Panc1 (cell line): ENCODE measurements around the gene PTPA. TPM values are rescaled to one million over a fixed set of nuclear protein-coding genes. Genes with fewer than 3 reads are reported as not detected.

Experiments used
- ATAC-seq: fragments of 200-7000 bp; cut with Tn5 transposase; 2 replicates; pipeline ENCODE4 v1.9.1; 2020; ENCODE audit warnings: mild to moderate bottlenecking, moderate library complexity
- BruUV-seq: library from RNA; stranded (reverse); fragments of 400-500 nt; replicated peaks from 2 replicates; lab custom pipeline; 2021; lab: Mats Ljungman, UMichigan
- CTCF ChIA-PET: fragments of 300-600 bp; sonication (Branson Sonifier 250); formaldehyde crosslinking; loops from one replicate; lab custom pipeline; 2022; ENCODE audit warnings: antibody characterized with exemption; lab: Charles Lee
- POLR2A ChIA-PET: fragments of 300-600 bp; sonication (Branson Sonifier 250); formaldehyde crosslinking; loops from one replicate; lab custom pipeline; 2022; ENCODE audit warnings: antibody characterized with exemption; lab: Charles Lee
- DNase-seq: peaks from one replicate; pipeline ENCODE4 v3.0.0-alpha.2; 2010; ENCODE audit warnings: low read depth, low spot score
- H3K27ac ChIP-seq: 2 replicates; pipeline ENCODE4 v1.5.1; 2011; ENCODE audit warnings: mild to moderate bottlenecking, low read length, inconsistent platforms
- H3K27me3 ChIP-seq: fragments of 200-500 bp; sonication (Bioruptor generic); 2 replicates; pipeline ENCODE4 v1.6.0; 2014; ENCODE audit warnings: low read length, inconsistent platforms; ENCODE audit not compliant: control insufficient read depth, insufficient read depth
- H3K36me3 ChIP-seq: fragments of 200-500 bp; sonication (Bioruptor generic); 2 replicates; pipeline ENCODE4 v1.5.1; 2014; ENCODE audit warnings: inconsistent platforms, mild to moderate bottlenecking, low read length, moderate library complexity; ENCODE audit not compliant: control insufficient read depth, insufficient read depth
- H3K4me1 ChIP-seq: 2 replicates; pipeline ENCODE4 v1.5.1; 2011; ENCODE audit warnings: inconsistent platforms, mild to moderate bottlenecking, low read length, moderate library complexity; ENCODE audit not compliant: control insufficient read depth, insufficient read depth
- H3K4me3 ChIP-seq, 2 experiments: 2 replicates each; pipeline ENCODE4 v1.5.1; 2011 to 2012; ENCODE audit warnings: low read depth in 2 of 2, low read length in 2 of 2, mild to moderate bottlenecking in 2 of 2, inconsistent platforms in 1 of 2, moderate library complexity in 1 of 2
- H3K9me3 ChIP-seq: fragments of 200-500 bp; sonication (Bioruptor generic); 2 replicates; pipeline ENCODE4 v1.5.1; 2014; ENCODE audit warnings: low read depth, mild to moderate bottlenecking, inconsistent platforms, low read length, moderate library complexity; ENCODE audit not compliant: control insufficient read depth, insufficient read depth
- POLR2AphosphoS5 ChIP-seq: IDR thresholded peaks from 2 replicates; pipeline ENCODE4 v1.6.1; 2012; ENCODE audit warnings: mild to moderate bottlenecking, low read depth, low read length, moderate library complexity
- REST ChIP-seq, 2 experiments: IDR thresholded peaks; 2 replicates each; pipeline ENCODE4 v1.6.1; 2011 to 2012; ENCODE audit warnings: low read depth in 2 of 2, control low read depth in 1 of 2, low read length in 1 of 2, mild to moderate bottlenecking in 1 of 2, moderate library complexity in 1 of 2; ENCODE audit not compliant: insufficient read depth in 1 of 2
- SIN3A ChIP-seq: IDR thresholded peaks from 2 replicates; pipeline ENCODE4 v1.6.1; 2012; ENCODE audit warnings: low read depth, mild to moderate bottlenecking, low read length, moderate library complexity, borderline replicate concordance; ENCODE audit not compliant: insufficient read depth
- TCF7L2 ChIP-seq: IDR thresholded peaks from 2 replicates; pipeline ENCODE4 v1.6.1; 2011; ENCODE audit warnings: mild to moderate bottlenecking, low read depth, low read length, inconsistent platforms
- in situ Hi-C: cut with HindIII; loops from 2 replicates; pipeline ENCODE4 v1.10.0; 2016; ENCODE audit warnings: low sequenced_read_pairs, low pct_unique_long_range_greater_than_20kb
- intact Hi-C: fragments of 100-400 bp; cut with micrococcal nuclease; formaldehyde crosslinking; loops from one replicate; pipeline ENCODE4 v1.10.0; 2022; ENCODE audit not compliant: unreplicated experiment
- total RNA-seq: library from RNA; stranded (reverse); gene quantifications from one replicate; pipeline ENCODE4 v1.2.1, GENCODE V29; 2021; ENCODE audit not compliant: unreplicated experiment
- TF ChIP-seq, protein P1 (sequence below): fragments of 450-650 bp; IDR thresholded peaks from 2 replicates; pipeline ENCODE4 v1.5.1; 2017; ENCODE audit warnings: mild to moderate bottlenecking

Gene PTPA
- total RNA-seq, 1 experiment from 2014 or later: 114 TPM

DNA sequence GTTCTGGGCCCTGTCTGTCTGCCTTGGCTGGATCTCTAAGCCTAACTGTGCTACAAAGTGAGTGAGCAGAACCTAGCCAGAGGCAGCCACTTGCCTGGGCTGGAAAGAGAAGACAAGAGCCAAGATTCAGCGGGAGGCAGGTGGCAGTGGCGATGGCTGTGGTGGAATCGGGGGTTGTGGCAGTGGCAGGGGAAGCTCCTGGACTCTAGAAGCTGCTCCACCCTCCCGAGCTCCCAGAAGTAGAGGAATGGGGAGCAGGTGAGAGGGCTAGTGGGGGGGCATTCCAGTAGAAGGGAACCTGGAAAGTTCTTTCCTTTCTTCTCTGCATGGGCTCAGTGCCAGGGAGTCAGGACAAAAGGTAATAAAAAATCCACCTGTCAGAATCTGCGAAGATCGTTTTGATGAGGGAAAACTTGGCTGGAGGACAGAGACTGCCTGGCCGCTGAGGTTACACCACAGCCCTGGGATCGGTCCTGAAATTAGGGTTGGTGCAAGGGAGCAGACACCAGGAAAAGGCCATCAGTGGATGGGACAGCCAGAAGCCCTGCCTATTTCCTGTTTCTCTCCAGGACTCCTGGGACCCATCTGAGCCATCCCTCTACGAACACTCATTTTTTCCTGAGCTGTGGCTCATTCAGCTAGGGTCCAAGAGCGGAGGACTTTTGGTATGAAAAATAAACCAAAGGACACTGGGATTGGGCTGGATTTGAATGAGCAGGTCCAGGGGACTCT, 2.2 kb upstream of the PTPA start:
- CTCF ChIA-PET: no interaction called here
- Histone ChIP-seq H3K36me3 (peaks cover 6% of the 10 kb centered on the region; the same call in 1 of the 2 replicates), H3K4me3 (peak overlapping the region; percentile 72 to 75; a peak in 3 of 4 replicates), H3K4me1 (peaks cover 10% of the 10 kb centered on the region), H3K27ac (no peak overlapping the region; the same call in 1 of the 2 replicates), H3K27me3 (no peaks in the 10 kb centered on the region), H3K9me3 (no peaks in the 10 kb centered on the region)
- in situ Hi-C loops (no loop called here), intact Hi-C loops (no loop called here)
- no peak for ATAC-seq
- no peak for DNase-seq
- TF ChIP-seq TCF7L2 (no peak), REST (IDR thresholded peaks at IDR 0.05; ENCODE audit: insufficient read depth in 1 of 2, low read depth in 2 of 2, low read length in 1 of 2) (no peak), SIN3A (no peak), POLR2AphosphoS5 (no peak)
- TF ChIP-seq, protein P1, sequence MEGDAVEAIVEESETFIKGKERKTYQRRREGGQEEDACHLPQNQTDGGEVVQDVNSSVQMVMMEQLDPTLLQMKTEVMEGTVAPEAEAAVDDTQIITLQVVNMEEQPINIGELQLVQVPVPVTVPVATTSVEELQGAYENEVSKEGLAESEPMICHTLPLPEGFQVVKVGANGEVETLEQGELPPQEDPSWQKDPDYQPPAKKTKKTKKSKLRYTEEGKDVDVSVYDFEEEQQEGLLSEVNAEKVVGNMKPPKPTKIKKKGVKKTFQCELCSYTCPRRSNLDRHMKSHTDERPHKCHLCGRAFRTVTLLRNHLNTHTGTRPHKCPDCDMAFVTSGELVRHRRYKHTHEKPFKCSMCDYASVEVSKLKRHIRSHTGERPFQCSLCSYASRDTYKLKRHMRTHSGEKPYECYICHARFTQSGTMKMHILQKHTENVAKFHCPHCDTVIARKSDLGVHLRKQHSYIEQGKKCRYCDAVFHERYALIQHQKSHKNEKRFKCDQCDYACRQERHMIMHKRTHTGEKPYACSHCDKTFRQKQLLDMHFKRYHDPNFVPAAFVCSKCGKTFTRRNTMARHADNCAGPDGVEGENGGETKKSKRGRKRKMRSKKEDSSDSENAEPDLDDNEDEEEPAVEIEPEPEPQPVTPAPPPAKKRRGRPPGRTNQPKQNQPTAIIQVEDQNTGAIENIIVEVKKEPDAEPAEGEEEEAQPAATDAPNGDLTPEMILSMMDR: no peak
- POLR2A ChIA-PET: no interaction called here
- no TSS peak for BruUV-seq

DNA sequence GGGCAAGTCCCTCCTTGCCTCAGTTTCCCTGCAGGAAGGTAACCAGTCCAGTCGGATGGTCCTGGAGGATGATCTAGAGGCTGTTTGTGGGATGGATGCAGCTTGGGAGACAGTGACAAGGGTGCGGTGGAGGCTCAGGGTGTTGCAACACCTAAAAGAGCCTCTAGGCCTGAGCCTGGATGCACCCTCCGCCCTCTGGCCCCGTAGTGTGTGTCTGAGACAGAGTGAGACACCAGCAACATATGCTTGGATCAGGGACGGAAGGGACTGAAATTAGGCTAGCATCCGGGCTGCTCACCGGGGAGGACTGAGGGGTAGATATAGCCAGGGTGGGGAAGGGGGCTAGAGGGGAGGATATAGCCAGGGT, 1.7 kb upstream of the PTPA start:
- TF ChIP-seq TCF7L2 (no peak), REST (IDR thresholded peaks at IDR 0.05; ENCODE audit: insufficient read depth in 1 of 2, low read depth in 2 of 2, low read length in 1 of 2) (no peak), POLR2AphosphoS5 (no peak), SIN3A (no peak)
- TF ChIP-seq, protein P1: no peak
- no peak for DNase-seq
- ChIA-PET CTCF (no interaction called here), POLR2A (no interaction called here)
- ATAC-seq: no peak
- in situ Hi-C loops: no loop called here
- Histone ChIP-seq H3K4me3 (peak overlapping the region; percentile 72 to 75; a peak in 3 of 4 replicates), H3K4me1 (peaks cover 11% of the 10 kb centered on the region), H3K9me3 (no peaks in the 10 kb centered on the region), H3K27me3 (no peaks in the 10 kb centered on the region), H3K36me3 (peaks cover 6% of the 10 kb centered on the region; the same call in 1 of the 2 replicates), H3K27ac (no peak overlapping the region; the same call in 1 of the 2 replicates)
- intact Hi-C loops: no loop called here
- BruUV-seq: no TSS peak
